ENCODE results near the gene DTL.
"Not testable (repeated sequence)": the region's sequence is repeated elsewhere in the genome, so short reads cannot be mapped to it uniquely, and the experiment has no call there.

The DTL gene

GRCh38 chr1:212035123-212035834 lies at the start of gene DTL, which contains the start of gene INTS7:
Gene DTL (plus strand): TSS chr1:212035748. CDS start chr1:212035891, 143 bp downstream.
Gene INTS7 (minus strand): TSS chr1:212035557. CDS start chr1:212035437, 120 bp downstream.
- peak; percentile 89 for DNase-seq

GRCh38 chr1:211986628-211987254 lies 48.8 kb upstream of the DTL start:
- no peak for DNase-seq

GRCh38 chr1:211991695-211992094 lies 43.9 kb upstream of the DTL start:
- DNase-seq = no peak

- not testable (repeated sequence) for DNase-seq
These were observed 38.1 kb upstream of the DTL start for GRCh38 chr1:211997426-211997825.

- no peak for DNase-seq
These were observed 33.0 kb upstream of the DTL start for GRCh38 chr1:212002536-212002935.

- DNase-seq = no peak
These were observed 30.5 kb upstream of the DTL start for GRCh38 chr1:212004895-212005608.

GRCh38 chr1:212007178-212007577 lies 28.4 kb upstream of the DTL start:
- DNase-seq = no peak

- no peak for DNase-seq
These were observed 27.7 kb upstream of the DTL start for GRCh38 chr1:212007886-212008285.

- DNase-seq = no peak
These were observed 26.0 kb upstream of the DTL start for GRCh38 chr1:212009561-212009960.

GRCh38 chr1:212010004-212010403 lies 25.5 kb upstream of the DTL start:
- no peak for DNase-seq

GRCh38 chr1:212012034-212012740 lies 23.4 kb upstream of the DTL start:
- no peak for DNase-seq

- no peak for DNase-seq
These were observed 21.9 kb upstream of the DTL start for GRCh38 chr1:212013672-212014071.

- no peak for DNase-seq
These were observed 14.6 kb upstream of the DTL start for GRCh38 chr1:212020975-212021374.

- DNase-seq = no peak
These were observed 14.0 kb upstream of the DTL start for GRCh38 chr1:212021563-212021962.

GRCh38 chr1:212022908-212023307 lies 12.6 kb upstream of the DTL start:
- not testable (repeated sequence) for DNase-seq

GRCh38 chr1:212024469-212025149 lies 10.9 kb upstream of the DTL start:
- DNase-seq = no peak

GRCh38 chr1:212027727-212028126 lies 7.8 kb upstream of the DTL start:
- DNase-seq = not testable (repeated sequence)

- no peak for DNase-seq
These were observed 4.5 kb upstream of the DTL start for GRCh38 chr1:212030936-212031528.

GRCh38 chr1:212034516-212035122 lies 929 bp upstream of the DTL start:
- DNase-seq = no peak

- no peak for DNase-seq
These were observed 472 bp downstream of the DTL start for GRCh38 chr1:212035835-212036605.

- DNase-seq = no peak
These were observed 2.4 kb downstream of the DTL start for GRCh38 chr1:212037900-212038299.
